Measurements from ENCODE around the gene NXPH2.

Gene NXPH2

GRCh38 chr2:138658187-138658894, 121.8 kb downstream of the NXPH2 start:
- TF ChIP-seq SIN3A (IDR thresholded peaks at IDR 0.05; ENCODE audit: borderline replicate concordance, insufficient read depth, low read length) (no peak), TAF1 (IDR thresholded peaks at IDR 0.05; ENCODE audit: borderline replicate concordance, insufficient read depth, low read length) (no peak), REST (IDR thresholded peaks at IDR 0.05; ENCODE audit: insufficient read depth in 1 of 2, low read depth in 2 of 2, low read length in 2 of 2) (no peak), POLR2AphosphoS5 (IDR thresholded peaks at IDR 0.05; ENCODE audit: low read depth, low read length) (no peak), FOXP2 (optimal IDR thresholded peaks at IDR 0.05; ENCODE audit: borderline replicate concordance, extremely low read depth, extremely low read length, insufficient read depth) (no peak)

- TF ChIP-seq REST (IDR thresholded peaks at IDR 0.05; ENCODE audit: insufficient read depth in 1 of 2, low read depth in 2 of 2, low read length in 2 of 2) (no peak), TAF1 (IDR thresholded peaks at IDR 0.05; ENCODE audit: borderline replicate concordance, insufficient read depth, low read length) (no peak), FOXP2 (optimal IDR thresholded peaks at IDR 0.05; ENCODE audit: borderline replicate concordance, extremely low read depth, extremely low read length, insufficient read depth) (no peak), SIN3A (IDR thresholded peaks at IDR 0.05; ENCODE audit: borderline replicate concordance, insufficient read depth, low read length) (no peak), POLR2AphosphoS5 (IDR thresholded peaks at IDR 0.05; ENCODE audit: low read depth, low read length) (no peak)
Observed at GRCh38 chr2:138654146-138654545, 126.0 kb downstream of the NXPH2 start.

GRCh38 chr2:138652378-138652777, 127.8 kb downstream of the NXPH2 start:
- TF ChIP-seq FOXP2 (optimal IDR thresholded peaks at IDR 0.05; ENCODE audit: borderline replicate concordance, extremely low read depth, extremely low read length, insufficient read depth) = no peak
- TF ChIP-seq REST (IDR thresholded peaks at IDR 0.05; ENCODE audit: insufficient read depth in 1 of 2, low read depth in 2 of 2, low read length in 2 of 2) = no peak
- no peak for TF ChIP-seq SIN3A (IDR thresholded peaks at IDR 0.05; ENCODE audit: borderline replicate concordance, insufficient read depth, low read length)

GRCh38 chr2:138649571-138649970, 130.6 kb downstream of the NXPH2 start:
- no peak for TF ChIP-seq REST (IDR thresholded peaks at IDR 0.05; ENCODE audit: insufficient read depth in 1 of 2, low read depth in 2 of 2, low read length in 2 of 2)
- no peak for TF ChIP-seq SIN3A (IDR thresholded peaks at IDR 0.05; ENCODE audit: borderline replicate concordance, insufficient read depth, low read length)
- no peak for TF ChIP-seq POLR2AphosphoS5 (IDR thresholded peaks at IDR 0.05; ENCODE audit: low read depth, low read length)

GRCh38 chr2:138648606-138649005, 131.6 kb downstream of the NXPH2 start:
- TF ChIP-seq TAF1 (IDR thresholded peaks at IDR 0.05; ENCODE audit: borderline replicate concordance, insufficient read depth, low read length) (no peak), SIN3A (IDR thresholded peaks at IDR 0.05; ENCODE audit: borderline replicate concordance, insufficient read depth, low read length) (no peak), POLR2AphosphoS5 (IDR thresholded peaks at IDR 0.05; ENCODE audit: low read depth, low read length) (no peak), FOXP2 (optimal IDR thresholded peaks at IDR 0.05; ENCODE audit: borderline replicate concordance, extremely low read depth, extremely low read length, insufficient read depth) (no peak), REST (IDR thresholded peaks at IDR 0.05; ENCODE audit: insufficient read depth in 1 of 2, low read depth in 2 of 2, low read length in 2 of 2) (no peak)

All from PFSK-1 (cell line).